Measurements from ENCODE around the gene TMEM242. TPM values are rescaled to one million over a fixed set of nuclear protein-coding genes. Genes with fewer than 3 reads are reported as not detected.
A peak's percentile ranks its signal among the peaks of the same experiment; 100 is the strongest.
"Not testable (repeated sequence)": the region's sequence is repeated elsewhere in the genome, so short reads cannot be mapped to it uniquely, and the experiment has no call there.

TMEM242 gene
- 10 to 100 TPM; 11.2 to 11.5 TPM for total RNA-seq
- long read RNA-seq, full-length matches to known transcripts, result 20 of 21 reads
- long read RNA-seq, partial matches to known transcripts, result 0 of 21 reads
- long read RNA-seq, other reads (novel, unspliced or antisense), result 1 of 21 reads

GRCh38 chr6:157323255-157323965 is at the start of gene TMEM242:
Gene TMEM242 (minus strand): TSS chr6:157323519. CDS start chr6:157323499, 20 bp downstream.
- DNase-seq, result peak; percentile 91 to 92
- intact Hi-C loops (cut with DNase I, micrococcal nuclease), result no loop called here
- peak; percentile 95 for ATAC-seq

DNA sequence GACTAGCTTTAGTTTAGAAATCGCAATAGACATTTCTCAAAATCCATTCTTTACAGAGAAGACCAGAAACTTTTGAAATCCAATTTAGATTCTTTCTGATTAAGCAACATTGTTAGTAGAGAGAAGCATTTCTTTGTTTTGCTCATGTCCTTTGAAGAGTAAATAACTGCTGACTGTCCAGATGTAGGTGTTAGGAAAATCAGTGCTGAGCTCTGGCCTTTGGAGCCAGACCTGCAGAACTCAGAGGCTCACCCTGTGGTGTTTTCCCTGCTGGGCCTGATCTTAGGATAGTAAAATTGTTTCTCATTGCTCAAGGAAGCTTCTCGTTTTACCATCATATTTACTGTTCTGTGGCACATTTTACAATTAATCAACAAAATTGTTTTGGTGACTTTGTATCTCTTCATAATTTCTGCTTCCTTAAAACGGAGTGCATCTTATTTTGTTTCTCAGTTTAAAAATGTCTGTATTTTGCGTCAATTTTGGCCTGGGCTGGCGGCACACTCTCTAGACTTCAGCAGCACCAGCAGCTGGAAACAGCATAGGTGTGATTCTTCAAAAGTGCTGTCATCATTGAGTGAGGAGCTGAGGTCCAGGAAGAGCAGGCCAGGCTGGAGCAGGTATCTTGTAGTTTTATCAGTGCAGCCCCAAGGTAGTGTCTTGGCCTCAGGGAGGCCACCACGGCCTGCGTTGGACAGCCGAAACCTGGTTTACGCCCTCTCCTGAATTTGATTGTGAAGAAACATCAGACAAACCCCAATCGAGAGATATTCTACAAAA is 49.4 kb upstream of the TMEM242 start:
- ATAC-seq (no peak), DNase-seq (no peak)
- intact Hi-C loops (cut with DNase I, micrococcal nuclease), result no loop called here

- intact Hi-C loops (cut with DNase I, micrococcal nuclease), result no loop called here
- ATAC-seq (no peak), DNase-seq (no peak)
Observed at GRCh38 chr6:157370755-157371154, 47.4 kb upstream of the TMEM242 start.

- intact Hi-C loops (cut with DNase I, micrococcal nuclease), result no loop called here
- ATAC-seq (no peak), DNase-seq (no peak)
Observed at GRCh38 chr6:157368359-157369049, 45.2 kb upstream of the TMEM242 start.

DNA sequence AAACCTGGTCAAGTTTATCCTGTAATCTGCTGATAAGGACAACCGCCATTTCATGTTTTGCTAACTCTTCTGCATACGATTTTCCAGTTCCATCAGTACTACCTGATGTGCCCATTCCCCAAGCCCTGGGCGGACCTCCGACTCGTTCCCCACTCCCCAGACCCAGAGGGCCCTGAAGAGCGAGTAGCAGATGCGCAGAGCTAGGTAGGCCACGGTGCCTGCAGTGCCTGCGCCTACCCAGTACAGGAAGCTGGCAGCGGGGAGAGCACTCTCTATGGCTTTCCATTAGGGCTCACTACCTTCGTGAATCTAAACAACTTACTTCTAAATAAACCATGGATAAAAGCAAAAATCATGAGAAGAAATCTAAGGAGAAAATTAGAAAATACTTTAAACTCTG is 43.3 kb upstream of the TMEM242 start:
- no peak for ATAC-seq
- intact Hi-C loops (cut with DNase I, micrococcal nuclease), result no loop called here
- DNase-seq, result no peak

- intact Hi-C loops (cut with DNase I, micrococcal nuclease), result no loop called here
- DNase-seq (no peak), ATAC-seq (no peak)
Observed at GRCh38 chr6:157364705-157365104, 41.4 kb upstream of the TMEM242 start.

- ATAC-seq (no peak), DNase-seq (no peak)
- intact Hi-C loops (cut with DNase I, micrococcal nuclease), result no loop called here
Observed at GRCh38 chr6:157361886-157362285, 38.6 kb upstream of the TMEM242 start.

- ATAC-seq, result no peak
- intact Hi-C loops (cut with DNase I, micrococcal nuclease), result no loop called here
- DNase-seq, result no peak
Observed at GRCh38 chr6:157358287-157358686, 35.0 kb upstream of the TMEM242 start.

- DNase-seq (no peak), ATAC-seq (no peak)
- intact Hi-C loops (cut with DNase I, micrococcal nuclease), result no loop called here
Observed at GRCh38 chr6:157346373-157346772, 23.1 kb upstream of the TMEM242 start.

DNA sequence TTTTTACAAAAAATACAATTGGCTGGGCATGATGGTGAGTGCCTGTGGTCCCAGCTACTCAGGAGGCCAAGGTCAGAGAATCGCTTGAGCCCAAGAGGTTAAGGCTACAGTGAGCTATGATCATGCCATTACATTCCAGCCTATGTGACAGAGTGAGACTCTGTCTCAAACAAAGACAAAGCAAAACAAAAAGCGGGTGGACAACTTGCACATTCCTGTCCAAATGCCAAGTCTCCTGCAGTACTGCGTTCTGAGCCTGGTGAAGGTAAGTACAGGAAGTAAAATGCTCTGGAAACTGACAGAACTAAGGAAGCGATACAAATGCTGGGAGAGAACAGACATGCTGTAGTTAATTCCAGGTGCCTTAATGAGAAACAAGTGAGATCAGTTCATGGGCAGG is 20.4 kb upstream of the TMEM242 start:
- intact Hi-C loops (cut with DNase I, micrococcal nuclease), result no loop called here
- DNase-seq, result no peak
- ATAC-seq, result no peak

DNA sequence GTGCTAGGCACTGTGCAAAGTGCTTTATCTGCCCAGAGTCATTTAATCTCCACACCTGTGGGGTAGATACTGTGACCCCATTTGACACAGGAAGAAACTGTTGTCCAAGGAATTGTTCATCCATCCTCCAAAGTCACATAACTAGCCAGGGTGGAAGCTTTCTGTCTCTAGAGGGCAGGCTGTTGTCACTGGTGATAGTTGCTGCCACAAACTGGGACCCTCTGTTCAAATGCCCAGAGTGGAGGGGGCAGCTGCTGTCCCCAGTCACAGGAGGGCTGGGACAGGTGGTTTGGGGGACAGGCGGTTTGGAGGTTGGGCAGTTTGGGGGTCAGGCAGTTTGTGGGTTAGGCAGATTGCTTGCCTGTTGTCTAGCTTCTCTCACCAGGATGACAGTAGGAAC is 16.1 kb upstream of the TMEM242 start:
- intact Hi-C loops (cut with DNase I, micrococcal nuclease), result no loop called here
- DNase-seq (no peak), ATAC-seq (no peak)

- intact Hi-C loops (cut with DNase I, micrococcal nuclease), result no loop called here
- no peak for ATAC-seq
Observed at GRCh38 chr6:157337751-157338150, 14.4 kb upstream of the TMEM242 start.

DNA sequence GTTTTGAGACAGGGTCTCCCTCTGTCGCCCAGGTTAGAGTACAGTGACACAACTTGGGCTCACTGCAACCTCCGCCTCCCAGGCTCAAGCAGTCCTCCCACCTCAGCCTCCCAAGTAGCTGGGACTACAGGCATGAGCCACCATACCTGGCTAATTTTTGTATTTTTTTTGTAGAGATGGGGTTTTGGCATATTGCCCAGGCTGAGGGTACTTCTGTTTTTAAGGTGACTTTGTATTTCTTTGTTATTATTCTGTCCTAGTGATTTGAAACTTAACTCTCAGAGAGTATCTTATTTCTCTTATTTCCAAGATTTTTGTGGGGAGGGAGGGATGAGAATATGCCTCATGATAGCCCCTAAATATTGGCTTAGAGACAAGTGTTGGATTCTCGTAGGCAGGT is 14.0 kb upstream of the TMEM242 start:
- DNase-seq; ATAC-seq; intact Hi-C loops (cut with DNase I, micrococcal nuclease): not testable (repeated sequence)

More at GRCh38 chr6:157337751-157338150, 14.4 kb upstream of the TMEM242 start:
- DNase-seq, result no peak

GRCh38 chr6:157335829-157336228 is 12.5 kb upstream of the TMEM242 start:
- intact Hi-C loops (cut with DNase I, micrococcal nuclease), result no loop called here
- DNase-seq, result no peak
- ATAC-seq, result peak; percentile 30

GRCh38 chr6:157333956-157334355 is 10.6 kb upstream of the TMEM242 start:
- ATAC-seq (no peak), DNase-seq (no peak)
- intact Hi-C loops (cut with DNase I, micrococcal nuclease), result no loop called here

DNA sequence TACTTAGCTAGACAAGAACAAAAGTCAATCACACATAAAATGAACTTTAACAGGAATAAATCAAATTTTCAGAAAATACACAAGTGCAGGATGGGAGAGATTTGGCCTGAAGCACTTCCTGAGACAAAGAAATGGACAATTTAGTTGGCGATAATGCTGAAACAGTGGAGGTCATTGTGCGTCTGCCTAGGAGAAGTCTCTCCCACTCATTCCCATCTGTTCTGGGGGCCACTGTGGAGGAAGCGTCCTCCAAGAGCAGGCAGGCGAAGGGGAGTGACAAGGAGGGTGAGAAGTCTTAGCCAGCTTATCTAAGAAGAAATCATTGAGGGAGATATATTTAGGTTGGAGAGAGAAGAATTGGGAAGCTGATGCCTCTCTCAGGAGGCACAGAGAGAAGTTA is 10.2 kb upstream of the TMEM242 start:
- intact Hi-C loops (cut with DNase I, micrococcal nuclease), result no loop called here
- DNase-seq, result no peak
- no peak for ATAC-seq

DNA sequence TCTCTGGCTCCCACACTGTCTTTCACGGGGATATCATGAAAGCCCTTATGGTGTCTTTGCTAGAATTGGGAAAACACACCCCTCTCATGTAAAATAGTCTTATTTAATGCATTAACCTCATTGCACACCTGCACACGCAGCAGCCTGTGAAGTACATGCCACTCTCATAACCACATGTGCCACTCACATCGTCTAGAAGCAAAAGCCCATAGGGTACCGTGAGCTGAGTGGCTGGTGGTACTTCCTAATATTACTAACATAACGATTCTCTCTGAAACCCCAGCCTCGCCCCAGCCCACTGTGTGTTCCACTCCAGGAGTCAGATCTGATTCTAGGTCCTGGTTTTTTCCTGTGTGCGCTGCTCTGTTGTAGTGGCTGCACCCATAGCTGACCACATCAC is 9.5 kb upstream of the TMEM242 start:
- no peak for DNase-seq
- no peak for ATAC-seq
- intact Hi-C loops (cut with DNase I, micrococcal nuclease), result no loop called here

- intact Hi-C loops (cut with DNase I, micrococcal nuclease), result no loop called here
Observed at GRCh38 chr6:157330831-157331230, 7.5 kb upstream of the TMEM242 start.

DNA sequence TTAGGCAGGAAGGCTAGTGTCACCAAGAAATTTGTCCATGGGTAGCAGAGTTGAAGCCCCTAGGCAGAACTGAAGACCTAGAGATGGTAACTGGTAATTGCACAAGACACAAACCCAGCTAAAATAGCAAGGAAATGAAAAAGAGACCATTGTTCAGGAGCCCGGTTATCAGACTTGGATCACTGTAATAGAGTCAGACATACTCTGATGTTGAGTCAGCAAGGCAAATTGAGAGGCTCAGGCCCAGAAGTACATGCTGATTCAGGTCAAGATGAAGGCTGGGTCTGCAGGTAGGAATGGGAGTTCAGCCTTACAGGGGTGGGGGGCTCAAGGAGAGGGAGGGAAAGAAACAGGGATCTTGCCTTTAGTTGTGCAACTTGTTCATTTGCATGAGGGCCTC is 6.5 kb upstream of the TMEM242 start:
- ATAC-seq (no peak), DNase-seq (no peak)
- intact Hi-C loops (cut with DNase I, micrococcal nuclease), result no loop called here

More at GRCh38 chr6:157330831-157331230, 7.5 kb upstream of the TMEM242 start:
- no peak for ATAC-seq
- DNase-seq, result no peak

Measured in left colon (tissue), 2 donors.